Adrenal gland (tissue), 12 donors: ENCODE measurements around the gene MKLN1. TPM values are rescaled to one million over a fixed set of nuclear protein-coding genes. Genes with fewer than 3 reads are reported as not detected.

Experiments used
- DNase-seq, 7 donors: peaks; one replicate each; pipeline ENCODE4 v3.0.0-alpha.2; 2019 to 2020
- H3K27ac ChIP-seq, 5 donors: fragments of 200-600 bp; sonication (generic) in 4 of 5; 1 replicate in 3 of 5; 2 replicates in 2 of 5; pipeline versions ENCODE4 v1.5.1 to v1.8.0; 2016 to 2020; ENCODE audit warnings: mild to moderate bottlenecking in 1 of 5
- H3K27me3 ChIP-seq: fragments of 200-600 bp; 2 replicates; pipeline ENCODE4 v1.8.0; 2021
- H3K36me3 ChIP-seq, 2 donors: fragments of 200-600 bp; replicated peaks in 1 of 2; 1 replicate in 1 of 2; 2 replicates in 1 of 2; pipeline versions ENCODE4 v1.5.1 to v1.8.0; 2018 to 2022
- H3K4me1 ChIP-seq, 2 donors: fragments of 200-600 bp; replicated peaks in 1 of 2; 1 replicate in 1 of 2; 2 replicates in 1 of 2; pipeline versions ENCODE4 v1.5.1 to v1.8.0; 2018 to 2021
- H3K4me3 ChIP-seq, 4 donors: fragments of 200-600 bp; sonication (generic) in 3 of 4; one replicate each; pipeline ENCODE4 v1.5.1; 2016 to 2018
- H3K9me3 ChIP-seq, 3 donors: fragments of 200-600 bp; sonication (generic) in 1 of 3; replicated peaks in 1 of 3; 1 replicate in 2 of 3; 2 replicates in 1 of 3; pipeline versions ENCODE4 v1.5.1 to v1.8.0; 2016 to 2021
- POLR2A ChIP-seq, 2 donors: fragments of 450-650 bp; IDR thresholded peaks; one replicate each; pipeline ENCODE4 v1.6.1; 2017; ENCODE audit warnings: antibody characterized with exemption in 2 of 2, mild to moderate bottlenecking in 2 of 2, moderate library complexity in 1 of 2
- WGBS, 4 donors: extraction: QIAGEN DNeasy Blood & Tissue Kit in 2 of 4; methylation state at CpG; one replicate each; pipeline versions ENCODE4 v1.1.5 to v1.1.7; 2013 to 2017; 5-methylcytosine and 5-hydroxymethylcytosine counted together
- intact Hi-C, 2 donors: fragments of 100-400 bp; cut with DNase I; formaldehyde crosslinking; loops; one replicate each; pipeline versions ENCODE4 v1.14.1 to v1.15.0; 2022 to 2023
- polyA plus RNA-seq, 3 donors: library from polyadenylated mRNA; stranded (reverse); fragments of 200-250 nt in 2 of 3; fragments of 350-450 nt in 1 of 3; fragmentation: Illumina TruSeq in 1 of 3; extraction: RNeasy Lipid Tissue Mini Kit (QIAGEN cat#74804) in 1 of 3; gene quantifications; one replicate each; pipeline ENCODE4 v1.2.3, GENCODE V29; 2013 to 2014
- total RNA-seq, 9 donors: library from RNA; depleted of rRNA in 4 of 9; stranded (reverse); fragments of >200 nt in 4 of 9; fragments of 120-200 nt in 1 of 9; fragmentation: NEBNext Ultra II Directional in 1 of 9; extraction: Animal tissue kit (Norgen Biotek cat#: 25700) in 1 of 9; gene quantifications; one replicate each; pipeline versions ENCODE4 v1.1.0 to v1.2.4, GENCODE V29; 2013 to 2023
- TF ChIP-seq, protein P1 (sequence below), 6 experiments: fragments of 450-650 bp in 4 of 6; fragments of 200-600 bp in 2 of 6; sonication (generic) in 1 of 6; IDR thresholded peaks; 1 replicate in 5 of 6; 2 replicates in 1 of 6; pipeline versions ENCODE4 v1.5.1 to v1.8.0; 2016 to 2021; ENCODE audit warnings: antibody characterized with exemption in 6 of 6, mild to moderate bottlenecking in 2 of 6, moderate library complexity in 1 of 6
- donor health status: healthy with polysubstance abuse.
- donor health status: Bipolar disorder and iron deficiency.
- donor health status: DM: yes; HTN: yes; CAD: no.
- donor health status: DM: no; HTN: no; CAD: no.
- donor health status: DM: no; HTN: no; CAD: no.
- donor health status: DM: yes; HTN: yes; CAD: no.

Gene MKLN1
- total and polyA plus RNA-seq, 12 donors, result 20.7 to 81.2 (median 55.2) TPM

DNA sequence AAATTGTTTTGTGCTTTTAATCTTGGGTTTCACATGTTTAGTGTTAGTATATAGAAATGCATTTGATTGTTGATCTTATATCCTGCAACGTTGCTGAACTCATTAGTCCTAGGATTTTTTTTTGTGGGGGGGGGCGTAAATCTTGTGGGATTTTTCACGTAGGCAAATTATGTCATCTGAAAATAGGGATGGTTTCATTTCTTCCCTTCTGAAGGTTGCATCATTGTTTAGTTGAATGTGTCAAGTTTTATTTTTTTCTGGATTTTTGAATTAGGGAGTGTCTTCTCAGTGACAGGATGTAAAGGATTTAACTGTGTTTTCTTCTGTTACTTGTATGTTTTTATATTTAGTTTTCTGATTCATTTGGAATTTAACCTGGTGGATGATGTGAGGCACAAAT lies 26.7 kb downstream of the MKLN1 start:
- no peak for DNase-seq
- Histone ChIP-seq H3K27ac (no peak overlapping the region), H3K9me3 (peaks cover 0 to 5% (median 0%) of the 10 kb centered on the region in 3 donors), H3K4me3 (no peak overlapping the region), H3K27me3 (no peaks in the 10 kb centered on the region), H3K4me1 (peaks cover 24 to 72% of the 10 kb centered on the region in 2 donors), H3K36me3 (no peaks in the 10 kb centered on the region)
- WGBS, 4 donors, result 33 to 53% (median 44%) methylated on average over 3 of the region's 3 CpGs
- TF ChIP-seq, protein P1, sequence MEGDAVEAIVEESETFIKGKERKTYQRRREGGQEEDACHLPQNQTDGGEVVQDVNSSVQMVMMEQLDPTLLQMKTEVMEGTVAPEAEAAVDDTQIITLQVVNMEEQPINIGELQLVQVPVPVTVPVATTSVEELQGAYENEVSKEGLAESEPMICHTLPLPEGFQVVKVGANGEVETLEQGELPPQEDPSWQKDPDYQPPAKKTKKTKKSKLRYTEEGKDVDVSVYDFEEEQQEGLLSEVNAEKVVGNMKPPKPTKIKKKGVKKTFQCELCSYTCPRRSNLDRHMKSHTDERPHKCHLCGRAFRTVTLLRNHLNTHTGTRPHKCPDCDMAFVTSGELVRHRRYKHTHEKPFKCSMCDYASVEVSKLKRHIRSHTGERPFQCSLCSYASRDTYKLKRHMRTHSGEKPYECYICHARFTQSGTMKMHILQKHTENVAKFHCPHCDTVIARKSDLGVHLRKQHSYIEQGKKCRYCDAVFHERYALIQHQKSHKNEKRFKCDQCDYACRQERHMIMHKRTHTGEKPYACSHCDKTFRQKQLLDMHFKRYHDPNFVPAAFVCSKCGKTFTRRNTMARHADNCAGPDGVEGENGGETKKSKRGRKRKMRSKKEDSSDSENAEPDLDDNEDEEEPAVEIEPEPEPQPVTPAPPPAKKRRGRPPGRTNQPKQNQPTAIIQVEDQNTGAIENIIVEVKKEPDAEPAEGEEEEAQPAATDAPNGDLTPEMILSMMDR (IDR thresholded peaks at IDR 0.05), result no peak
- no peak for TF ChIP-seq POLR2A (IDR thresholded peaks at IDR 0.05)
- intact Hi-C loops, result no loop called here

- Histone ChIP-seq H3K27ac (peak overlapping the region in 1 of 5 donors; percentile 4), H3K27me3 (no peaks in the 10 kb centered on the region), H3K9me3 (peaks cover 0 to 5% (median 0%) of the 10 kb centered on the region in 3 donors), H3K4me3 (no peak overlapping the region), H3K4me1 (peaks cover 34 to 90% of the 10 kb centered on the region in 2 donors), H3K36me3 (no peaks in the 10 kb centered on the region)
- peak in 3 of 7 donors; percentile 22 to 45 (median 28) for DNase-seq
- intact Hi-C loops, result no loop called here
- 72 to 74% (median 73%) methylated on average over 12 to 13 of the region's 13 CpGs for WGBS, 4 donors
- TF ChIP-seq, protein P1 (IDR thresholded peaks at IDR 0.05), result no peak
- no peak for TF ChIP-seq POLR2A (IDR thresholded peaks at IDR 0.05)
These were observed 28.5 kb downstream of the MKLN1 start for GRCh38 chr7:131355917-131356777.

- DNase-seq, result no peak
- no peaks in the 10 kb centered on the region for H3K36me3 ChIP-seq
- H3K4me1 ChIP-seq, result peaks cover 38 to 97% of the 10 kb centered on the region in 2 donors
- intact Hi-C loops, result no loop called here
- H3K27me3 ChIP-seq, result no peaks in the 10 kb centered on the region
- H3K27ac ChIP-seq, result no peak overlapping the region
- peaks cover 0 to 1% (median 0%) of the 10 kb centered on the region in 3 donors for H3K9me3 ChIP-seq
- TF ChIP-seq POLR2A (IDR thresholded peaks at IDR 0.05), result no peak
- TF ChIP-seq, protein P1 (IDR thresholded peaks at IDR 0.05), result no peak
- 67 to 80% (median 77%) methylated on average over 3 of the region's 3 CpGs for WGBS, 4 donors
- H3K4me3 ChIP-seq, result no peak overlapping the region
These were observed 29.7 kb downstream of the MKLN1 start for GRCh38 chr7:131357282-131357880.

DNA sequence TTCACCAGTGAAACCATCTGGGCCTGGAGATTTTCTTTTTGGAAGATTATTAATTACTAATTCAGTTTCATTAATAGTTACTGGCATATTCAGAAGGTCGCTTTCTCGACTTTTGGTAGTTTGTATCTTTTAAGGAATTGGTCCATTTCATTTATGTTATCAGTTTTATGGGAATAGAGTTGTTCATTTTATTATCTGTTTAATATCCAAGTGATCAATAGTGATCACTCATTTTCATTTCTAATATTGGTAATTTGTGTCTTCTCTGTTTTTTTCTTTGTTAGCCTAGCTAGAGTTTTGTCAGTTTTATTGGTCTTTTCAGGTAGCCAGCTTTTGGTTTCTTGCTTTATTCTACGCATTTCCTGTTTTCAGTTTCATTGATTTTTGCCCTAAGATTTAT lies 31.0 kb downstream of the MKLN1 start:
- Histone ChIP-seq H3K9me3 (no peaks in the 10 kb centered on the region), H3K4me1 (peaks cover 44 to 98% of the 10 kb centered on the region in 2 donors), H3K27ac (peak overlapping the region in 1 of 5 donors; percentile 24), H3K4me3 (no peak overlapping the region), H3K27me3 (no peaks in the 10 kb centered on the region), H3K36me3 (no peaks in the 10 kb centered on the region)
- DNase-seq, result no peak
- 82 to 89% (median 84%) methylated on average over 3 of the region's 3 CpGs for WGBS, 4 donors
- TF ChIP-seq, protein P1 (IDR thresholded peaks at IDR 0.05), result no peak
- TF ChIP-seq POLR2A (IDR thresholded peaks at IDR 0.05), result no peak
- intact Hi-C loops, result no loop called here
